Right ventricle myocardium inferior (tissue), 1 donor: ENCODE measurements around the gene NAPA. TPM values are rescaled to one million over a fixed set of nuclear protein-coding genes. Genes with fewer than 3 reads are reported as not detected.
A peak's percentile ranks its signal among the peaks of the same experiment; 100 is the strongest.

Source experiments
- ATAC-seq: fragments of 200-7000 bp; cut with Tn5 transposase; one replicate; pipeline ENCODE4 v1.9.1; 2020; ENCODE audit warnings: mild to moderate bottlenecking, moderate library complexity
- DNase-seq: peaks from one replicate; pipeline ENCODE4 v3.0.0; 2021; ENCODE audit errors: missing footprints
- intact Hi-C: fragments of 100-400 bp; cut with DNase I; formaldehyde crosslinking; loops from one replicate; pipeline ENCODE4 v1.11.0; 2022
- total RNA-seq: library from RNA; stranded (reverse); fragmentation: NEBNext Ultra II Directional; extraction: Animal tissue kit (Norgen Biotek cat#: 25700); gene quantifications from one replicate; pipeline ENCODE4 v1.2.1, GENCODE V29; 2021
- donor health status: DM: no; HTN: yes; CAD: no; lungs with severe emphysema.

Gene NAPA
- total RNA-seq, 1 donor from 2014 or later = 119 TPM

DNA sequence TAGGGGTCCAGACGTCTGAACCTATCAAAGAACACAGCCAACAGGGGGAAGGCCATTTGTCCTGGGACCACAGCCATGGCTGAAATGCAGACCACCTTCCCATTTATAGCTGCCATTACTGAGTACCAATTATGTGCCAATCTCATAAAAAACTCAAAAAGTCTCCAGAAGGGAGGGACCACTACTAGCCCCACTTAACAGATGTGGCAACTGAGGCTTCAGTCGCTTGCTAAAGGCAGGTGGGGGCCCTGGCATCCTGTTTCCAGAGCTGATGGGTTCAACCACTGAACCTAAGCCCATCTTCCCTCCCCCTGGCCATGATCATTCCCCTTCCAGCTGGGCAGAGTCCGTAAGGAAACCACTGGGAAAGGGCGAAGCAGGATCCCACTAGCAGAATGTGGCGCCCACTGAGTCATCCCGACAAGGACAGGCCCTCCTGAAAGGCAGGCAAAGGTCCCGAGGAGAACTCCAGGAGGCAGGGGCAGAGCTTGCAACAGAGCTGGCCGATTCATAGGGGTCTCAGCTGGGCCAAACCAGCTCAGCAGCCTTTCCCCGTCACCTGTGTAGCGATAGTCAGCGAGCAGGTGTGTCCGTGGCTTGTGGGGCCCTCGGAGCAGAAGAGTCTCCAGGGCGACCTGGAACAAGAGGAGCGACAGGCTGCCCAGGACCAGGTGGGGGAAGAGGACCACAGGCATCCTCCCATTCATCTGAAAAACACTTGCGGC, 14.3 kb upstream of the NAPA start:
- no peak for DNase-seq
- no peak for ATAC-seq
- intact Hi-C loops = no loop called here

DNA sequence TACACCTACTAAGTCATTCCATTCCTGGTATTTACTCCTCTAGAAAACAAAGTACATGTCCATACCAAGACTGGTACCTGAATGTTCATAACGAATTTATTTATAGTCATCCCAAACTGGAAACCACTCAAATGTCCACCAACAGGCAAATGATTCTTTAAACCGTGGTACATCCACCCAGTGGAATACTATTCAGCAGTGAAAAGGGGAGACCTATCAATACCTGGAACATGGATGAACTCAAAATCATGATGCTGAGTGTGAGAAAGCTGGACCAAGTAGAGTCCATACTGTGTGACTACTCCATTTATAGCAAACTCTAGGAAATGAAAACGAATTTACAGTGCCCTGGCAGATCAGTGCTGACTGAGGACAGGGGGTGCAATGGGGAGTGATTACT, 11.9 kb upstream of the NAPA start:
- DNase-seq (no peak), ATAC-seq (no peak)
- intact Hi-C loops = no loop called here

DNA sequence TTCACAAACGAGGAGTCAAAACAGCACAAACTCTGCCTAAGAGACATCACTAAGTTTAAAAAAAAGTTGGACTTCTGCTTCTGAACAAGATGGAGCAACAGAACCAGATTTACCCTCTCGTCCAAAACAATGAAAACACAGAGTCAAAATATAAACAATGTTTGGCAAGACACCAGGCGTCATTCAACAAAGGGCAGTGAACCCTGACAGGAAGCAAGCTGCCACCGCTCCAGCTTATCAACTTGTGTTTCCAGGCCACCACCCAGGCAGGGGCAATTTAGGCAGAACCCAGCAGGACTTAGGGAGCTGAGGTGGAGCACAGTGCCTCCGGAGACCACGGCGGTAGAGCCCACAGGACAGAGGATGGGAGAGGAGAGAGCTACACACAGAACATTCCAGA, 8.6 kb upstream of the NAPA start:
- intact Hi-C loops = loop anchor here (2.0 kb wide), 1 partner anchor 77 kb away; no protein-coding TSS in a partner anchor
- DNase-seq (no peak), ATAC-seq (peak; percentile 65)

DNA sequence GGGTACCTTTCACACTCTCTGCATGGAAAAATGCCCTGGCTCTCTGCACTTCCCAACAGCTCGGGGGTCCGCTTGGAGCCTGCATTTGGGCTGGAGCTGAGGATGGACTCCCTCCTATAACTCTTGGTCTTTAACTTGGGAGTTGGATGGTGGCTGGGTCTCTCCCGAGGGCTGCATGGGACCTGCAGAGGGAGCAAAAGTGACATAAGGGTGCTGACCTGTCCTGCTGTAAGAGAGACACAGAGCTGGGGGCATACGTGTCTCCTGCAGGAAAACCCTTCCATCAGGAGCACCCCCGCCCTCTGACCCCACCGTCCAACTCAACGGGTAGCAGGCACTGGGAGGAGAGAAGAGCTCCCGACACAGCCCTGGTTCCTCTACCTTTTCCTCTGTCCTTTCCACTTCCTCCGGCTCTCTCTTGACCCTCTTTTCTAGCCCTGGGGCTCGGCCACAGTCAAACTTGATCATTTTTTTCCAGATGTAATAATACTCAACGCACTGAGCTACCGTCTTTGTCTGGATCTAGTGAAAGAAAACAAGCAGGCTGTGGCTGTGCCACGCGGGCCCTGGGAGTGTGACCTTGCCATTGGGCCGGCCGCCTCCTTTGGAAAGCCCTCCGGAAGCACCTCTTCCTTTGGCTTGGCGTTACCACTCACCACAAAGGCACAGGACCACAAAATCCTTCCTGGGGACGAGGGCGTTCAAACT, 6.8 kb upstream of the NAPA start:
- intact Hi-C loops = loop anchor here (2.0 kb wide), 1 partner anchor 79 kb away; no protein-coding TSS in a partner anchor

DNA sequence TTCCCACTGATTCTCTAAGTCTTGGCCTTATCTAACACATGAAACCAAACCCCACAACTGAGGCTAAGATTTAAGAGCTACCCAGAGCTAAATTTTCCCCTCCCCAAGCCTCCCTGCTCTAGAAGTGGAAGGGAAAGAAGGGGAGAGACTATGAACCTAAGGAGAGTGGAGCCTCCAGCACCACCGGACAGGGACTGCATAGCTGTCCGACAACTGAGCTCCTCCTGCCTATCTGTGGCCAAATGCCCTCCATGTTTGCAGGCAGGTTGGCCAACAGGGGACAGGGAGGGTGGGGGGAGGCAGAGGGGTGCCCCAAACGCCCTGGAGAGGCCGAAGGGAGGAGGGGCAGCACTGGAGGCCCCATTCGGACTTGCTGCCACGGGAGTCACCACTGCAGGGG, 6.0 kb upstream of the NAPA start:
- intact Hi-C loops = no loop called here
- DNase-seq (no peak), ATAC-seq (no peak)

More for the DNA sequence above, 6.8 kb upstream of the NAPA start:
- DNase-seq = no peak
- ATAC-seq = peak; percentile 18

DNA sequence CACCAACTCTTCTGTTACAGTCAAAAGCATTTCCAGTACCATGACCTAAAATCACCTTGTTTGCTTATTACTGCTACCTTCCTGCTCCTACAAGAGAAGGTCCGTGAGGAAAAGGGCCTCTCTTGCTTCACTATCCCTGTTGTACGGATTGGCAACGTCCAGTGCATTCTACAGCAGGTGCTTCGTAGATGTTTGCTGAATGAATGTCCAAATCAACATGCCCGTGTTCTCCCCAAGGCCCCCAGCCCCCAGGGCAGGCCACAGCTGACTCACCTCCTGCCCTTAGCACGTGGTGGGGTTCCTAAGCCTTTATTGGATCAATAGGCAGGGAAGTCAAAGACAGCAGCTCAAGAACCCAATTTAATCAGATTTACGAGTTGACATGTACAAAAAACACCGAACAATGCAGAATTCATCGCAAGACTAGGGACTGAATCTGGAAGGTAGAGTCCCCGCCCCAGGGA, 5.5 kb upstream of the NAPA start:
- no peak for ATAC-seq
- DNase-seq = no peak
- intact Hi-C loops = no loop called here

DNA sequence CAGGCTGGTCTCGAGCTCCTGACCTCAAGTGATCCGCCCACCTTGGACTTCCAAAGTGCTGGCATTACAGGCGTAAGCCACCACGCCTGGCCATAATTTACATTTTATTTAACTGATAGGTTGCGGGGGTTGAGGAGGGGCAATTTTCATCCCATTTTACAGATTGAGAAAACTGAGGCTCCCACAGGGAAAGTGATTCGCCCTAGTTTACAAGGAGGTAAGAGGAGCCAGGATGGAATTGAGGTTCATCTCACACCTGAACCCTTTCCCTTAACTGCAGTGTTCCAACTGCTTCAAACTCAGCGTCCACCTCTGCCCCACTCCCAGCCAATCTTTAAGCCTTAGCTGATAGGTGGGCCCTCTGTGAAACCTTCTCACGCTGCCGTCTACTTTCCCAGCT, 4.0 kb upstream of the NAPA start:
- ATAC-seq (no peak), DNase-seq (no peak)
- intact Hi-C loops = loop anchor here (5.0 kb wide), 1 partner anchor 178 kb away; no protein-coding TSS in a partner anchor

DNA sequence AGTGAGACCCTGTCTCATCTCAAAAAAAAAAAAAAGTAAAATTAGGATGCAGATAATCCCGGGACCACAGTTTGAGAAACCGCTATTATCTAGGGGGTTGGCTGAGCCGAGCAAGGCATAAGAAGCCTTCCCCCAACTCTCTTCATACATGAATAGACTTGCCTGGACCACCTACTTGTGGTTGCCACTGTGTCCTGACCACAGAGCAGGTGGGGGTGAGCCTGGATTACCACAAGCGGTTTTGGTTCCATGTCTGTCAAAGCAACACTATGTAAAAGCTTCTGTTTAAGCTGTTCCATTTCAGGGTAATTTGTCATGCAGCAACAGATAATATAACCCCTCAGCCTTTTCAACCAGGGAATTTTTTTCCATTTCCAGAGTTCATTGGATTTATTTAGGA, 3.3 kb upstream of the NAPA start:
- DNase-seq (no peak), ATAC-seq (no peak)
- intact Hi-C loops = loop anchor here (5.0 kb wide), 1 partner anchor 179 kb away; no protein-coding TSS in a partner anchor

DNA sequence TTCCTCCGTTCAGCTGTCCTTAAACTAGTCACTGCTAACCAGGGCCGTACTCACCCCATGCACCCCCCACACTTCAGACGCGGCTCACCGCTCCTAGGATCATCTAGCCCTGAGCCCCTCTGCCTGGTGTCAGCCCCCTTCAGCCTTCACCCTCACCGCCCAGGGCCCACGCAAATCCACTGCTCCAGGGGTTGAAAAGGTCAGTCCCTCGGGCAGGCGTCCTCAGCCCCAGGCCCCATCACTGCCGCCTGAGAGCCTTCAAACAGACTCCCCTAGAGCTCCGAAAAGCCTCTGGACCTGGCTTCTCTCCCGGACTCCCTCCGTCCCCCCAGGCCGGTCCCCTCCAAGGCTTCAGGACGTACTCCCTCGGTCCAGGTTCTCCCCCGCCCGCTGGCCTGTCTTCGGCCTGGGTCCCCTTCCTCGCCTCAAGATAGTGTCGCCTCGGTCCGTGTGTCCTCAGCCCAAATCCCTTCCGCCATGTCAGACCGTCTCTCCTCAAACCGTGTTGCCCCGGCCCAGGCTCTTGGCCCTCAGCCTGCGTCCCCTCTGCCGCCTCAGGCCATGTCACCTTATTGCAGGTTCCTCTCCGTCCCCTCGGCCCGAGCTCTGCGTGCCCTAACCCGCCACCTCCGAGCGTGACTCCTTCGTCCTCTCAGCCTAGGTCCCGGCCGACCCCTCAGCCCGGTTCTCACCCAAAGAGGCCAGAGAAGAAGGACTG, 553 bp downstream of the NAPA start:
- no peak for ATAC-seq
- DNase-seq = no peak
- intact Hi-C loops = loop anchor here (2.0 kb wide), 1 partner anchor 94 kb away; the partner anchor contains the start of gene BICRA

DNA sequence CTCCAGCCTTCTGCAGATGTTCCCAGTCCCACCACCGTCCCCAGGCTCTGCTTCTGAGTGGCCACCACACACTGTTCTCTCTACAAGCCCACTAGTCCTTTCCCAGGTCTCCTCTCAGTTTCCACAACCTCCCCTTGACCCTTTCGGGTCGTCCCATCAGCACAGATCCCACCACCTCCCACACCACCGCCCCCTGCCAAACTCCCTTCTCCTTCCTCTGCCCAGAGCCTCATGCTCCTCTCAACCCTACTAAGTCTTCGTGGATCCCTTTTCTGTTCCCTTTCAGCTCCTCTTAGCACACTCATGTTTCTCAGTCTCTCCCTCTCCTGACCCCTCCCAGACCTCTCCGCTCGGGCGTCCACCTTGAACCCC, 1.9 kb downstream of the NAPA start:
- intact Hi-C loops = no loop called here
- no peak for DNase-seq
- ATAC-seq = no peak

DNA sequence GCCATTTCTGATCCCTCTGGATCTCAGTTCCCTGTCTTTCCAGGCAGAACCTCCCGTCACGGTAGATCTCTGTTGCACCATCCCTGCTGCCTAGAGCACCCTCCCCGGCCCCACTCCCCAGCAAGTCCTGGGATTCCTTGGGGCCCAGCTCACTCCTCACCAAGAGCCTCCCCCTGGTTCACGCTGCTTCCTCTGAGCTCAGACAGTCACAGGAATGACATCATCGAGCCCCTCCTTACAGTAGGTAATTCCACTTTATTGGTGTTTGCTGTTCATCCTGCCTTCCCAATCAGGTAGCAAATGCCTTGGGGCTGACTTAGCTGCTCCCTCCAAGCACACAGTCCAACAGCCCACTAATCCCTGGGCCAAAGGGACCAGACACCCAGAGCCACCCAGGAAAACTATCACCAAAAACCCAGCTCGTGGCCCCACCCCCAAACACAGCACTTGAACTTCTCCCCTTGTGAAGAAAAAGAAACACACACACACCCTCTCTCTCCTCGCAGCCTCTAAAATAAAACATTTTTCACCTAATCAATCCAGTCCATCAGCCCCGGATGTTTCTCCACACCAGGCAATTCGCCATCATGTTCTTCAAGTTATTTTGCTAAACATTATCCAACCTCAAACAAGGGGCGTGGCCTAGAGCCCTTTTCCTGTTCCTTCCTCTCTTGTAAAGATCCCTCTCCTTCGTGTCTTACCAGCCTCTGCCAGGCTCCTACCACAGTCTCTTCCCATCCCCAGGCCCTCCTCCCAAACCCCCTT, 2.5 kb downstream of the NAPA start:
- no peak for ATAC-seq
- no peak for DNase-seq
- intact Hi-C loops = no loop called here

DNA sequence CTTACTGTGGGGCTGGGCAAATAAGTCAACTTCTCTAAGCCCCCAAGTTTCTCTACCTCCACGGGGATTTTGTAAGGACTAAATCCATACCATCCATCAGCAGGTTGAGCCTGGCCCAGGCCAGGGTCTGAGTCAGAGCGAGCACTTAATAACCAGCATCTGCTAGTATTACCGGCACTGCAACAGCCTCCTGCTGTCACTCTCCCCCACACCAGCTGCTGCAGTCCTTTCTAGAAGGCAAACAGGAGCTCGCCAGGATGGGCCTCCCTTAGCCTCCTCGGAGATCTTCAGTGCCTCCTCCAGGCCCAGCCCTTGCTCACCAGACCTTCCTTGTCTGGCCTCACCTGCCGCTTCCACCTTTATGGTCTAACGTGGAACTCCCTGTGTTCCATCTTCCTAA, 3.2 kb downstream of the NAPA start:
- ATAC-seq (no peak), DNase-seq (no peak)
- intact Hi-C loops = no loop called here

DNA sequence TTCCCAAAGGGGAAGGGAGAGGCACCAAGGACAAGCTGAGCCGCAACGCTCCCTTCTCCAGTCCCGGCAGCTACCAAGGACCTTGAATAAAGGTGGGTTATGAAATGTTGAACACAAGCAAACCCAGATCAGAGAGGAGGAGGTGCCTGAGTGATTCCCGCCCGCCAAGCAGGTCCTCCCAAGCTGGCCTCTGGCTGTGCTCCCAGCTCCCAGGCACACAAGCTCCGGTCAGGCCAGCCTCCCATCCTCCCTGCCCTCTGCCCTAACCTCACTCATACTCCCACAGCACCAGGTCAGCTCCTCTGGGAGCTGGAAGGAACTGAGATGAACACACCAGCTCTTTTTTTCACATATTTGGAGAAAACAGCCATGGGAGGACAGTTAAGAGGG, 3.7 kb downstream of the NAPA start:
- intact Hi-C loops = no loop called here
- no peak for DNase-seq
- no peak for ATAC-seq

DNA sequence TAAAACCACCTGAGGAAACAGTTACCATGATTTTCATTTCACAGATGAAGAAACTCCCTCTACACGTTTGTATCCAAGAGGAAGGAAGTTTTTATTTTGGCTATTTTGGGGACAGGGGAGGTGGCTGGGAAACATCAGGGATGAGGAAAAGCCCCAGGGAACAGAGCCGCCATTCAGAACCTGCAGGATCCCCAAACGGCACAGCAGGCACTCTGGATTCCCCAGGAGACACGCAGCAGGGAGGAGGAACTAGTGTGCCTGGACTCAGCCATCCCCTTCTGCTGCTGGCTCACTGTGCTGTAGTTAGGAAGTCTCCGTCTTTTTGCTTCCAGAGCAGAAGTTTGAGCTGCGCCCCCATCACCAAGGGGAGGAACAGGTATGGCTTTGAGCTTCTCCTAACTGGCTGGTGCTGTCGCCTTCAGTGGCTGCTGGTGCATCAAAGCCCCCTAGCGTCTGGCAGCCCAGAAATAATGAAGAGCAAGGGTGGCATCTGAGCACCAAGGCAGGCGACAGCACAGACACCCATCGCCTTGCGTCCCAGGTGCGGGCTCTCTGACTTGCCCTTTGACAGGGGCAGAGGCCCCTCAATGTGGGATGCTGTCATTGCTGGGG, 4.2 kb downstream of the NAPA start:
- ATAC-seq (no peak), DNase-seq (no peak)
- intact Hi-C loops = no loop called here

DNA sequence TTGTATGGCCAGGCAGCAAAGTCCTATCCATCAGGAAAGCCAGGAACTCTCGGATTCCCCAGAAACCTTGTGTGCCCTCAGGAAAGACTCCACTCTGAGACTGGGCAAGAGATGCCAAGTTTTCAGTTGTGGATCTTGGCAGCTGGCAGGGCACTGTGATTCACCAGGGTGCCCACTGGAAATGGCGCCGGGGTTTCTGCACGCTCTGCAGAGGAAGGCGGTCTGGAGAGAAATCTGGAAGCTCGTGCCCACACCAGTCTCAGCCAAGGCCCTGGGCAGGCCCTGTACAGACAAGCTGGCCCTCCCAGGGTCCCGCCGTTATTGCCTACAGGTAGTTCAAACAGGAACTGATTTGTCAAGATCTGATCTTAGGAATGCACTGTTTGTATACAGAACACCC, 4.9 kb downstream of the NAPA start:
- intact Hi-C loops = no loop called here
- DNase-seq (no peak), ATAC-seq (peak; percentile 11)

DNA sequence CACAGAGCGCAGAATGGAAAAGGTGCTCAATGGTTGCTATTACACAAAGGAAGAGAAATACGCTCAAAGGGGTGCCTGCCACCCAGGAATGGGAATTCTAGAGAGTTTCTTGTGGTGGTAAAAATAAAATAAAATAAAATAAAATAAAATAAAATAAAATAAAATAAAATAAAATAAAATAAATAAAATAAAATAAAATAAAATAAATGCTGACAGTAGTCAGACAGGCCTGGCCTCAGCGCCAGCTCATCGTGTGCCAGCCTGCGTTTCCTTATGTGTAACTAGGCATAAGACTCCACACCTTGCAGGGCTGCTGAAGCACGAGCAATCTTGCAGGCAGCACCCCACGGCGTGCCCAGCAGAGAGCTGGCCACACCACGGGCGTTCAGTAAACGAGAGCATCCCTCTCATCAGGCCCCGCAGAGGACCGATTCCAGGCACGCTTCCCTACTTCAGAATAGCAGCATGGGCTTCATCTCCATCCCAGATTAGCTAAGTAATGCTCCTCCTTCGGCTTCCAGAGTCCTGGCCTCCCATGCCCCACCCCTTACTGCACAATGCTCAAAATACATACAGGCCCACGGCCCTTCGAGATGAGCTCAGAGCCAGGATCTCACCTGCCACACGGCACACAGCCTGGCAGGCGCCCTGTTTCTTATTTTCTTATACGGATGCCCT, 5.6 kb downstream of the NAPA start:
- ATAC-seq (no peak), DNase-seq (no peak)
- intact Hi-C loops = no loop called here

DNA sequence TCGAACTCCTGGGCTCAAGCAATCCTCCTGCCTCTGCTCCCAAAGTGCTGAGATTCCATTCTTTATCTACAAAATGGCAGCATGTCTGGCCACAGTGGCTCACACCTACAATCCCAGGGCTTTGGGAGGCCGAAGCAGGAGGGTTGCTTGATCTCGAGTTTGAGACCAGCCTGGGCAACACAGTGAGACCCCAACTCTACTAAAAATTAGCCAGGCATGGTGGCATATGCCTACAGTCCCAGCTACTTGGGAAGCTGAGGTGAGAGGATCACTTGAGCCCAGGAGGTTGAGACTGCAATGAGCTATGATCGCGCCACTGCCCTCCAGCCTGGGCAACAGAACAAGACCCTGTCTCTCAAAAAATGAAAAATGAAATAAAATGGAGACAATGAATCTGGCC, 6.1 kb downstream of the NAPA start:
- DNase-seq = no peak
- intact Hi-C loops = no loop called here

DNA sequence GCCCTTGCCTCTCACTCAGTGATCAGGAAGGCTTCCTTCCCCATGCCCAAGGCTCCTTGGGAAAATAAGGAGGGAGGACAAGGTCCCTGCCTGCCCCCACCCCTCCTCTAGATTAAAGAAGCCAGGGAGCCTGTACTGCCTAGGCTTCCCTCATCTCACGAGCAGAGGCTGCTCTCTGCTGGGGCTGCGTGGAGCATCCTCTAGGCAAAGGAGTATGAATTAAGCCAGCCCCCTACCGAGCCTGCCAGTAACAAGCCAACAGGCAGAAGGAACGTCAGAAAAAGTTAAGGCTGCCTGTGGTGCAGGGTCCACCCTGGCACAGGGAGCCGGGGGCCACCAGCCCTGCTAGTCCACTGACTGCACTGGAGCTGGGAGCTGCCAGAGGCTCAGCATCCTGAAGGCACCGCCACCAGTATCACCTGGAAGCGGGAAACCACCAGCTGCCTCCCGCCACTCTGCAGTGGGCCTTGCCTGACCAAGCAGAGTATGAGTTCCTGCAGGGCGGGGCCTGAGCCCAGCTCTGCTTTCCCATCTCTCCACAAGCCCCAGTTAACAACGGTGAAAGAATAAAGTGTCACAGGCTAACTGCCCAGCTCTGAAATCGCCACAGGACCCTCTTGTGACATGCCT, 6.8 kb downstream of the NAPA start:
- ATAC-seq = no peak
- intact Hi-C loops = no loop called here
- DNase-seq = no peak

More for the DNA sequence above, 6.1 kb downstream of the NAPA start:
- no peak for ATAC-seq
